CD4-positive, alpha-beta T cell treated with Interleukin-21 for 1 hour (primary cell): Measurements from ENCODE around the gene LST1.

Experiments
- DNase-seq: peaks from one replicate; pipeline ENCODE4 v3.0.0-alpha.2; 2020

LST1 gene

DNA sequence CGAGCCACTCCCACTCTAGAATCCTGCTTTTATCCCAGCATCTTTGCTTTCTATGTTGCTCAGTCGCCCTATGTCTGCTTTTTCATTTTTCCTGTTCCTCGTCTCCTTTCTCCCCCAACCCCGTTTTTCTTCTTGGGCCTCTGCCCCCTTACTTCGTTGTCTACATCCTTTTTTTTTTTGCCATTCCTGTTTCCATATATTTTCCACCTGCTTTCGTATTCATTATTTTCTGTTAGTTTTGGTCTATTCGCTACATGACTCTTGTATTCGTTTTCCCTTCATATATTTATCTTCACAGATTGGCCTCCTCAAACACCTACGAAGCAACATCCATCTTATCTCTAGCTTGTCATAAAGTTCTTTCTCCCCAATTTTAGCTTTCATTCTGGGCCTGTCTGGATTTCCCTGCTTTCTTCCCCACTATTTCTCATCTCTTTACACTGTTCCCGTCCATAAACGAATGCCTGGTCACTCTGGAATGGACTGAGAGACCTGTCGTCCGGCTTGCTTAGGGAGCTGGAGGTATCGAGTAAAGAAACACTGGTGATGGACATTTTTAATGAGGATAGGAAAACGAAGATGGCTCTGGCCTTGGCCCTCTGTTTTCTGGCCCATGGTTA is 35.4 kb downstream of the LST1 start:
- no peak for DNase-seq

DNA sequence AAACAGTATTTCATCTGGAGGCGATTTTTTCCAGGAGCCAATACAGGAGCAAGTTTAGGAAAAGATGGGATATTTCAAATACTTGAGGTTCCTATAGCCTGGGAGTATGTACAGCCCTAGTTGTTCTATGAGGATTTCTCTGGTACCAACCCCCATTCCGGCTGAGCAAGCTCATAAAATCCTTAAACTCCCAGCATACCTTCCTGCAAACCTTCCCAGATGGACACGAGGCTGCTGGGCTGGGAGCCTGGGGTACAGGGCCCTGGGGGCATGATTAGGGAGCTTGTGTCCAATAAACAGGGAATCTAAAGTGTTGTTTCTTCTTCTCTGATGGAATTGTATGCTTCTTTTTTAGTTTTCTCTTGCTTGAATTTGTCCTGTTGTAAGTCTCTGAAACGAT is 35.9 kb downstream of the LST1 start:
- no peak for DNase-seq

DNA sequence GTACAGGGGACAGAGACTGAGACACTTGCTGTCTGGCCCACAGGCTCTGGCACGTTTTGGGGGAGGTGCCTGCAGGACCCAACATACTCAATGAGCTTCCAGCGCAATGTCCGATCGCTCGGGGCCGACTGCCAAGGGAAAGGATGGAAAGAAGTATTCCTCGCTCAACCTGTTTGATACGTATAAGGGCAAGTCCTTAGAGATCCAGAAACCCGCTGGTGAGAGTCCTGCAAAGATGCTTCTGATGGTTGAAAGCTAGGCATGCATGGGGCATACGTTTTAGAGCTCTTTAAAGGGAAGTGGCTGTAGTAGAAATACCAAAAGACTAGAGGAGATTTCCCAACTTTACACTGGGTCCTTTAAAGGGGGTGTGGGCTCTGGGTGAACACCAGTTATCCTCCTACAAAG is 36.6 kb downstream of the LST1 start:
- no peak for DNase-seq

DNA sequence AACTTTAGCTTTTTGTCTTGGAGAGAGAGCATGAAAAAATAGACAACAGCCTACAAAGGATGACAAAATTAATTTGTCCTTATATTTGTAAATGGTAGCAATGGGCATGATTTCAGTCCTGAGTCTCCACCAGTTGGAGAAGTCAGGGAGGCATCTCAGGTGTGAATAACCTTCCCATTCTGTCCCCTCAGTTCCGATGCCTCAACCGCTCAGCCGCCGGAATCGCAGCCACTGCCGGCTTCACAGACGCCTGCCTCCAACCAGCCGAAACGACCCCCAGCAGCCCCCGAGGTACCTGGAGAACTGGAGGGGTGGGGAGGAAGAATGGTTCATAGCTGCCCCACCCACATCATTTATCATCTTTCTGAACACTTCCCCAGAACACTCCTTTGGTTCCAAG is 38.0 kb downstream of the LST1 start:
- no peak for DNase-seq

DNA sequence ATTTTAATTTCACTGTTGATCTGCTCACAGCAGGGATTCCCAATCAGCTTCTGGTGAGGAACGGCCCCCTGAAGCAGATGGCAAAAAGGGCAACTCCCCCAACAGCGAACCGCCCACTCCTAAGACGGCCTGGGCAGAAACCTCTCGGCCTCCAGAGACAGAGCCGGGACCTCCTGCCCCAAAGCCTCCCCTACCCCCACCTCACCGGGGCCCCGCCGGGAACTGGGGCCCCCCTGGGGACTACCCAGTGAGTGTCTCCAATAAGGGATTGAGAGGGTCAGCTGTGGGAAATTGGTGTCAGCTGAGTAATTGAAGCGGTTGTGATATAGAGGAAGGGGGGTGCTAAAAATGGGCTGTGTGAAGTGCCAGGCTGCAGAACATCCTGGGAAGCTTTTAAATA is 40.9 kb downstream of the LST1 start:
- no peak for DNase-seq

DNA sequence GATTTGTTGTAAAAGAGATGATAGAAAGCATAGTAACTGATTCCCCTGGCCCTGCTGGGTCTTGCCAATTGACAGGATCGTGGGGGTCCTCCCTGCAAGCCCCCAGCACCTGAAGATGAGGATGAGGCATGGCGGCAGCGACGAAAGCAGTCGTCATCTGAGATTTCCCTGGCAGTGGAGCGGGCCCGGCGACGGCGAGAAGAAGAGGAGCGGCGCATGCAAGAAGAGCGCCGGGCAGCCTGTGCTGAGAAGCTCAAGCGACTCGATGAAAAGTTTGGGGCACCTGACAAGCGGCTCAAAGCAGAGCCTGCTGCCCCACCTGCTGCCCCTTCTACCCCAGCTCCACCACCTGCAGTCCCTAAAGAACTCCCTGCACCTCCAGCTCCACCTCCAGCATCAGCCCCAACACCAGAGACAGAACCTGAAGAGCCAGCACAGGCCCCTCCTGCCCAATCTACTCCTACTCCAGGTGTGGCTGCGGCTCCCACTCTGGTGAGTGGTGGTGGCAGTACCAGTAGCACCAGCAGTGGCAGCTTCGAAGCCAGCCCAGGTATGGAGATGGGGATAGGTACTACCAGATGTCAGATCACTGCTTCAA is 41.7 kb downstream of the LST1 start:
- no peak for DNase-seq

DNA sequence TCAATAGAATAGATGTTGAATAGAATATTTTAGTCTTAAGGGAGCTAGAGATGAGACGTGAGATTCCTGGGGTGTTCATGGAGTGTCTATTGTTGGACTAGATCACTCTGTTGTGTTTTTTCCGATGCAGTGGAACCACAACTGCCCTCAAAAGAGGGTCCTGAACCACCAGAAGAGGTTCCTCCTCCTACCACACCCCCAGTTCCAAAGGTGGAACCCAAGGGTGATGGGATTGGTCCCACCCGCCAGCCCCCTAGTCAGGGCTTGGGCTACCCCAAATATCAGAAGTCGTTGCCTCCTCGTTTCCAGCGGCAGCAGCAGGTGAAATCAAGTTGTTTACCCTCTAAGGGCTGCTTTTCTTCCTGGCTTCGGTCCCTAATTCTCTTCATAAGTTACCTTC is 42.9 kb downstream of the LST1 start:
- no peak for DNase-seq

DNA sequence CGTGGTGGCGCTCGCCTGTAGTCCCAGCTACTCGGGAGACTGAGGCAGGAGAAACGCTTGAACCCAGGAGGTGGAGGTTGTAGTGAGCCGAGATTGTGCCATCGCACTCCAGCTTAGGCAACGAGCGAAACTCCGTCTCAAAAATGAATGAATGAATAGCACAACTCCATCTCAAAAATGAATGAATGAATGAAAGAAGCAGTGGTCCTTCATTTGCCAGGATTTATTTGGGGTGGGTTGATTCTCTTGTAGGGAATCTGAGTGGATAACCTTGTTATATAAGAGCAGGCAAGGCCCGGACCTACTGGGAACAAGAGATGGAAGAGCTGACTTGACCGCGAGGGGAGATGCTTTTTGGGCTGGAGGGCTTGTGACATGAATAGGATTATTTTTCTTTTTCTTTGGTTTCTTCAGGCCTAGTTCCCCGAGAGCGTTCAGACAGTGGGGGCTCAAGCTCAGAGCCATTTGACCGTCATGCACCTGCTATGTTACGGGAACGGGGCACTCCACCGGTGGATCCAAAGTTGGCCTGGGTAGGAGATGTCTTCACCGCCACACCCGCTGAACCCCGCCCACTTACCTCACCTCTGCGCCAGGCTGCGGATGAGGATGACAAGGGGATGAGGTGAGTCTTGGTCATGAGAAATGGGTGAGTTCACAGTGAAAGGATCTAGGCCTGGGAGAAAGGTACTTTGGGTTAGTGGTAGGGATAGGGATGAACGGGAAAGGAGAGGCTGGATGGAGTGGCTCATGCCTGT is 44.3 kb downstream of the LST1 start:
- no peak for DNase-seq

DNA sequence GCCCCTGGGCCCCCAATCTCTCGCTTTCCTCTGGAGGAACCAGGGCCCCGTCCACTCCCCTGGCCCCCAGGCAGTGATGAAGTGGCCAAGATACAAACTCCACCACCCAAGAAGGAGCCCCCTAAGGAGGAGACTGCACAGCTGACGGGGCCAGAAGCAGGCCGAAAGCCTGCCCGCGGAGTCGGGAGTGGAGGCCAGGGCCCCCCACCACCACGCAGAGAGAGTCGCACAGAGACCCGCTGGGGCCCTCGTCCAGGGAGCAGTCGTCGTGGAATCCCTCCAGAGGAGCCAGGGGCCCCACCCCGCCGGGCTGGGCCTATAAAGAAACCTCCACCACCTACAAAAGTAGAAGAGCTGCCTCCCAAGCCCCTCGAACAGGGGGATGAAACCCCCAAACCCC is 45.1 kb downstream of the LST1 start:
- no peak for DNase-seq

DNA sequence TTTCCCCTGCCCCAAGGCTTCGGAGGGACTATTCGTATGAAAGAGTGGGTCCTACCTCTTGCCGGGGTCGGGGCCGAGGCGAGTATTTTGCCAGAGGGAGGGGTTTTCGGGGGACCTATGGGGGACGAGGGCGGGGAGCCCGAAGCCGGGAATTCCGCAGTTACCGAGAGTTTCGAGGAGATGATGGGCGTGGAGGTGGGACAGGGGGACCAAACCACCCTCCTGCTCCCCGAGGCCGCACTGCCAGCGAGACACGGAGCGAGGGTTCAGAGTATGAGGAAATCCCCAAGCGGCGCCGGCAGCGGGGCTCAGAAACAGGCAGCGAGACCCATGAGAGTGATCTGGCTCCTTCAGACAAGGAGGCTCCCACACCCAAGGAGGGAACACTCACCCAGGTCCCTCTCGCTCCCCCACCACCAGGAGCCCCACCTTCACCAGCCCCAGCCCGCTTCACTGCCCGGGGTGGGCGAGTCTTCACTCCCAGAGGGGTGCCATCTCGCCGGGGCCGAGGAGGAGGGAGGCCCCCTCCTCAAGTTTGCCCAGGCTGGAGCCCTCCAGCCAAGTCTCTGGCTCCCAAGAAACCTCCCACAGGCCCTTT is 45.7 kb downstream of the LST1 start:
- DNase-seq, result no peak

DNA sequence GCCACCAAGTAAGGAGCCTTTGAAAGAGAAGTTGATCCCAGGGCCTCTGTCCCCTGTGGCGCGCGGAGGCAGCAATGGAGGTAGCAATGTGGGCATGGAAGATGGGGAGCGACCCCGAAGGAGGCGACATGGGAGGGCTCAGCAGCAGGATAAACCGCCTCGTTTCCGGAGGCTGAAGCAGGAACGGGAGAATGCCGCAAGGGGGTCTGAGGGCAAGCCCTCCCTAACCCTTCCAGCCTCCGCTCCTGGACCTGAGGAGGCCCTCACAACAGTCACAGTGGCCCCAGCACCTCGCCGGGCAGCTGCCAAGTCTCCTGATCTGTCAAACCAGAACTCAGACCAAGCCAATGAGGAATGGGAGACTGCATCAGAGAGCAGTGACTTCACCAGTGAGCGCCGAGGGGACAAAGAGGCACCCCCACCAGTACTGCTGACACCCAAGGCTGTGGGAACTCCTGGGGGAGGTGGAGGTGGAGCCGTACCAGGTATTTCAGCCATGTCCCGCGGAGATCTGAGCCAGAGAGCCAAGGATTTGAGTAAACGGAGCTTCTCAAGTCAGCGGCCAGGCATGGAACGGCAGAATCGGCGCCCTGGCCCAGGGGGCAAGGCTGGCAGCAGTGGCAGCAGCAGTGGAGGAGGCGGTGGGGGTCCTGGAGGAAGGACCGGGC is 46.3 kb downstream of the LST1 start:
- no peak for DNase-seq

DNA sequence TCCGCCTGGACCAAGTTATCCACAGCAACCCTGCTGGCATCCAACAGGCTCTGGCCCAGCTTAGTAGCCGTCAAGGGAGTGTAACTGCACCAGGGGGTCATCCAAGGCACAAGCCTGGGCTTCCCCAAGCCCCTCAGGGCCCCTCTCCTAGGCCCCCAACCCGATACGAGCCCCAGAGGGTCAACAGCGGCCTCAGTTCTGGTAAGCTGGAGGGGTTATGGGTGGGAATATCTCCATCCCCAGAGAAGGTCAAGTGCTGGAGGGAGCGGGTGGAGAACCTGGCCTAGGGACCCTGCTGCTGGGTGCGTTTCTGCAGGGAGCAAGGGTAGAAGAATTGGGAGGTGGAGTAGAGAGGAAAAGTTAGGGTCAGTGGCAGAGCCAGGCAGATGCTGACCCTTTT is 47.4 kb downstream of the LST1 start:
- no peak for DNase-seq

DNA sequence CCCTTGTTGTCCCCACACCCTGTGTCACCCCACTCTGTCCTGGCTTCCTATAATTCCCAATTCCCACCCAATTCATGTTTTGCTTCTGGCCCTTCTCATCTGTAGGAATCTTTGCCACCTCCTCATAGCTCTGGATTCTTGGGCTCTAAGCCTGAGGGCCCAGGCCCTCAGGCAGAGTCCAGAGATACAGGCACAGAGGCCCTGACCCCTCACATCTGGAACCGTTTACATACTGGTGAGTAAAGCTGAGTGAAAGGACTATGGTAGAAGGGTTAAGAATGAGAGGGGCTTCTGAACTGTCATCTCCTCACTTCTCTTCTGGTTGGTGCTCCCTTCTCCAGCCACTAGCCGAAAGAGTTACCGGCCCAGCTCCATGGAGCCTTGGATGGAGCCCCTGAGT is 48.1 kb downstream of the LST1 start:
- no peak for DNase-seq

DNA sequence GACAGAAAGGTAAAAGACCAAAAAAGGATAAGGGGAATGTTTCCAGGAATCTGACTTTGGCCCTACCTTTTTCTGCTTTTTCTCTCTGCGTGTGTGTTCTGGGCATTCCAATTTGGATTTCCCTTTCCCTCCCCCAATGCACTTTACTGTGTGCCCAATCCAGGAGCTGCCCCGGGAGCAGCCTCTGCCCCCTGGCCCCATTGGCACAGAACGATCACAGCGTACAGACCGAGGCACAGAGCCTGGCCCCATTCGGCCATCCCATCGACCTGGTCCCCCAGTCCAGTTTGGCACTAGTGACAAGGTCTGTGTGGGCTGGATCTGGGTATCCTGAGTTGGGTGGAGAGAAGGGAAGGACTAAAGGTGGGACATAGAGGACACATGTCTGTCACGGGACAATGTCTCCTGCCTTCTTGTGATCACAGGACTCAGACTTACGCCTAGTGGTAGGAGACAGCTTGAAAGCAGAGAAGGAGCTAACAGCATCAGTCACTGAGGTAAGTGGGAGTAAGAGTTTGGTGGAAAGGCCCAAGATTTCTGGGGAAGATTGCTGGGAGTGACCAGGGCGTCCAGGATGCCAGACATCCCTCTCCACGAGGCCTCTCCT is 49.0 kb downstream of the LST1 start:
- no peak for DNase-seq

DNA sequence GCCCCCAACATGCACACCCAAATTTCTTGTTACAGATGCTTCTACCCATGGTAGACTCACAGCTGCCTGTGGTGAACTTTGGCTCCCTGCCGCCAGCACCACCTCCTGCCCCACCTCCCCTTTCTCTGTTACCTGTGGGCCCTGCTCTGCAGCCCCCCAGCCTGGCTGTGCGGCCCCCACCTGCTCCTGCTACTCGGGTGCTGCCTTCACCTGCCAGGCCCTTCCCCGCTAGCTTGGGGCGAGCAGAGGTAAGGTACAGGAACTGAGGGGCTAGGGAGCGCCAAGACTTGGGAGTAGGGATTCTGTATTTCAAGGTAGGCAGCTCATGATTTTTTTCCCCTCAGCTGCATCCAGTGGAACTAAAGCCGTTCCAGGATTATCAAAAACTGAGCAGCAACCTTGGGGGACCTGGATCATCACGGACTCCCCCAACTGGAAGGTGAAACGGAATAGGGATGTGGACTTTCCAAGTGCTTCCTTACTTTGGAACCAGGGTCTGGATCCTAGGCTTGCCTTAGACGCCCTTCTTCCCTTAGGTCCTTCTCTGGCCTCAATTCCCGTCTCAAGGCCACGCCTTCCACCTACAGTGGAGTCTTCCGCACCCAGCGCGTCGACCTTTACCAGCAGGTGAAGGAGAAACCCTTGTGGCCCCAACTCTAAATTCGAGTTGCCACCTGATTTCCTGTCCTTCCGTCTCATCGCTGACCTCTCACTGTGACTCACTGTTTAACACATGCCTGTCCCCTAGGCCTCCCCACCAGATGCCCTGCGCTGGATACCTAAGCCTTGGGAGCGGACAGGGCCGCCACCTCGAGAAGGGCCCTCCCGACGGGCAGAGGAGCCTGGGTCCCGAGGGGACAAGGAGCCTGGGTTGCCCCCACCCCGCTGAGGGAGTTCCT is 50.9 kb downstream of the LST1 start:
- no peak for DNase-seq
